SU-DHL-6 (cell line): ENCODE results near the gene STEAP1.

ENCODE experiments used
- H2AFZ ChIP-seq: fragments of 200-600 bp; sonication (generic); 2 replicates; pipeline ENCODE4 v1.6.1; 2014; ENCODE audit warnings: low read depth, mild to moderate bottlenecking, moderate library complexity, mixed read lengths, antibody characterized with exemption, low read length; ENCODE audit not compliant: severe bottlenecking
- H3F3A ChIP-seq: fragments of 200-600 bp; shearing (Covaris generic); 2 replicates; pipeline ENCODE4 v1.6.0; 2016; ENCODE audit warnings: antibody characterized with exemption, mild to moderate bottlenecking; ENCODE audit not compliant: insufficient read depth
- H3K27ac ChIP-seq: fragments of 200-600 bp; sonication (generic); 2 replicates; pipeline ENCODE4 v1.5.1; 2016; ENCODE audit warnings: low read depth, mild to moderate bottlenecking, low read length, moderate library complexity, mixed read lengths
- H3K27me3 ChIP-seq: fragments of 200-600 bp; sonication (generic), shearing (Covaris generic); 2 replicates; pipeline ENCODE4 v1.6.0; 2014; ENCODE audit warnings: mild to moderate bottlenecking, low read length
- H3K36me3 ChIP-seq: fragments of 200-600 bp; sonication (generic); 2 replicates; pipeline ENCODE4 v1.6.1; 2014; ENCODE audit warnings: mild to moderate bottlenecking, low read length, mixed read lengths
- H3K4me2 ChIP-seq: fragments of 300-600, 200-600 bp; shearing (Covaris generic), sonication (generic); 2 replicates; pipeline ENCODE4 v1.6.0; 2014; ENCODE audit warnings: low read length, low read depth, mild to moderate bottlenecking; ENCODE audit not compliant: poor library complexity, severe bottlenecking
- H3K4me3 ChIP-seq: fragments of 200-600 bp; sonication (generic); 2 replicates; pipeline ENCODE4 v1.5.1; 2014; ENCODE audit warnings: antibody characterized with exemption, low read length, mild to moderate bottlenecking, mixed read lengths; ENCODE audit not compliant: insufficient read depth, poor library complexity, severe bottlenecking
- H3K79me2 ChIP-seq: fragments of 200-600 bp; sonication (generic); 2 replicates; pipeline ENCODE4 v1.6.1; 2014; ENCODE audit warnings: mild to moderate bottlenecking, low read length, moderate library complexity; ENCODE audit not compliant: insufficient read depth
- H3K9ac ChIP-seq: fragments of 200-600 bp; sonication (generic); 2 replicates; pipeline ENCODE4 v1.7.0; 2014; ENCODE audit warnings: mild to moderate bottlenecking, low read length
- H3K9me2 ChIP-seq: fragments of 200-600 bp; sonication (generic); replicated peaks from 2 replicates; pipeline ENCODE4 v1.6.1; 2014; ENCODE audit warnings: low read length; ENCODE audit not compliant: insufficient read depth
- H3K9me3 ChIP-seq: fragments of 200-600 bp; sonication (generic); 2 replicates; pipeline ENCODE4 v1.6.1; 2014; ENCODE audit warnings: low read length, mixed read lengths; ENCODE audit not compliant: insufficient read depth
- H4K20me1 ChIP-seq: fragments of 200-600 bp; sonication (generic); 2 replicates; pipeline ENCODE4 v1.6.1; 2014; ENCODE audit warnings: low read depth, mild to moderate bottlenecking, antibody characterized with exemption, low read length, moderate library complexity, mixed read lengths
- CTCF ChIP-seq: fragments of 200-600 bp; sonication (generic); IDR thresholded peaks from one replicate; pipeline ENCODE4 v1.5.1; 2017; ENCODE audit warnings: antibody characterized with exemption, mild to moderate bottlenecking, low read length, moderate library complexity; ENCODE audit not compliant: insufficient read depth, poor library complexity, severe bottlenecking
- EZH2phosphoT487 ChIP-seq: fragments of 200-600 bp; sonication (generic), shearing (Covaris generic); conservative IDR thresholded peaks from 2 replicates; pipeline ENCODE4 v1.6.1; 2018; ENCODE audit warnings: mild to moderate bottlenecking, antibody characterized with exemption, low read length, moderate library complexity, mixed read lengths

Gene STEAP1

GRCh38 chr7:90209776-90210175 is 55.5 kb downstream of the STEAP1 start:
- Histone ChIP-seq H3K9ac (no peak overlapping the region), H3K27ac (no peak overlapping the region)

GRCh38 chr7:90210475-90210874 is 56.2 kb downstream of the STEAP1 start:
- H3K9me2 ChIP-seq, result no peaks in the 10 kb centered on the region
- H3K27ac ChIP-seq, result no peak overlapping the region
- no peaks in the 10 kb centered on the region for H3K9me3 ChIP-seq
- H3F3A ChIP-seq, result no peaks in the 10 kb centered on the region
- no peaks in the 10 kb centered on the region for H3K79me2 ChIP-seq
- no peak for TF ChIP-seq CTCF
- TF ChIP-seq EZH2phosphoT487, result no peak
- no peak overlapping the region for H2AFZ ChIP-seq
- H3K27me3 ChIP-seq, result no peaks in the 10 kb centered on the region
- H3K4me3 ChIP-seq, result no peak overlapping the region
- H3K36me3 ChIP-seq, result no peaks in the 10 kb centered on the region
- no peaks in the 10 kb centered on the region for H4K20me1 ChIP-seq
- H3K4me2 ChIP-seq, result no peak overlapping the region
- H3K9ac ChIP-seq, result no peak overlapping the region

More at GRCh38 chr7:90209776-90210175, 55.5 kb downstream of the STEAP1 start:
- H3K36me3 ChIP-seq, result no peaks in the 10 kb centered on the region
- H3K79me2 ChIP-seq, result no peaks in the 10 kb centered on the region
- TF ChIP-seq CTCF (no peak), EZH2phosphoT487 (no peak)
- H3K4me2 ChIP-seq, result no peak overlapping the region
- H2AFZ ChIP-seq, result no peak overlapping the region
- H4K20me1 ChIP-seq, result no peaks in the 10 kb centered on the region
- H3K9me2 ChIP-seq, result no peaks in the 10 kb centered on the region
- no peaks in the 10 kb centered on the region for H3K27me3 ChIP-seq
- no peak overlapping the region for H3K4me3 ChIP-seq
- H3F3A ChIP-seq, result no peaks in the 10 kb centered on the region
- H3K9me3 ChIP-seq, result no peaks in the 10 kb centered on the region

DNA sequence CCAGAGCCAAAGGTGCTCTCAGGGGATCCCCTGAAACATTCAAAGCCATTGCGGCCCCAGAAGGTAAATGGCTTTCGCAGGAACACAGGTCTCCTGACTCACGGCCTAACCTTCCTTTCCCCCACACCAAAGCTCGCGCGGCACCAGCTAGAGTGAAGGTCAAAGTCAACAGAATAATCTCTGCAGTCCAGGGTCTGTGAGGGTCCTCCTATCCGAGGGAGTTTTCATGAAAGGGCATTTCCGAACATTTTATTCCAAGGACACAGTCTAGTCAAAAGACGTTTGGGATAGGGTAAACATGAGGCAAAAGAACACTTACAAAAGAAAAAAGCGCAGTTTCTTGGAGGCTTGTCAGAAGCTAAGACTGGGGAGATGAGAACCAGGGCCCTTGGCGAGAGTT is 56.7 kb downstream of the STEAP1 start:
- Histone ChIP-seq H3K27ac (no peak overlapping the region), H3K27me3 (no peaks in the 10 kb centered on the region), H4K20me1 (no peaks in the 10 kb centered on the region), H3F3A (no peaks in the 10 kb centered on the region), H3K4me2 (no peak overlapping the region), H3K9me2 (no peaks in the 10 kb centered on the region), H3K79me2 (no peaks in the 10 kb centered on the region), H3K4me3 (no peak overlapping the region), H3K9ac (no peak overlapping the region), H3K36me3 (no peaks in the 10 kb centered on the region), H3K9me3 (no peaks in the 10 kb centered on the region), H2AFZ (no peak overlapping the region)
- TF ChIP-seq CTCF (no peak), EZH2phosphoT487 (no peak)
